Neutrophil (primary cell): ENCODE results near the gene CGNL1.

ENCODE experiments used
- H3K27ac ChIP-seq: fragments of 200-600 bp; sonication (generic); 2 replicates; pipeline ENCODE4 v1.5.1; 2016; ENCODE audit warnings: mild to moderate bottlenecking, moderate library complexity
- H3K27me3 ChIP-seq: fragments of 200-600 bp; sonication (generic); 2 replicates; pipeline ENCODE4 v1.6.0; 2016; ENCODE audit warnings: mild to moderate bottlenecking
- H3K36me3 ChIP-seq: fragments of 200-600 bp; sonication (generic); 2 replicates; pipeline ENCODE4 v1.5.1; 2017
- H3K4me1 ChIP-seq, 2 experiments: fragments of 200-600 bp in 1 of 2; sonication (generic) in 1 of 2; 1 replicate in 1 of 2; 2 replicates in 1 of 2; pipeline versions ENCODE4 v1.5.1 to v1.6.1; 2013 to 2016; ENCODE audit warnings: low read depth in 1 of 2, low read length in 1 of 2, mild to moderate bottlenecking in 1 of 2, moderate library complexity in 1 of 2; ENCODE audit not compliant: control insufficient read depth in 1 of 2, insufficient read depth in 1 of 2
- H3K4me3 ChIP-seq, 2 experiments: fragments of 200-600 bp in 1 of 2; sonication (generic) in 1 of 2; 1 replicate in 1 of 2; 2 replicates in 1 of 2; pipeline ENCODE4 v1.5.1; 2013 to 2016; ENCODE audit warnings: low read depth in 1 of 2, low read length in 1 of 2, mild to moderate bottlenecking in 1 of 2, moderate library complexity in 1 of 2
- H3K9me3 ChIP-seq: fragments of 200-600 bp; sonication (generic); 2 replicates; pipeline ENCODE4 v1.5.1; 2016
- CTCF ChIP-seq: fragments of 200-600 bp; sonication (generic); IDR thresholded peaks from 2 replicates; pipeline ENCODE4 v1.5.1; 2016; ENCODE audit warnings: antibody characterized with exemption

CGNL1 gene

GRCh38 chr15:57422113-57422754, 45.9 kb downstream of the CGNL1 start:
- Histone ChIP-seq H3K27me3 (no peaks in the 10 kb centered on the region), H3K9me3 (no peaks in the 10 kb centered on the region), H3K4me3 (no peak overlapping the region), H3K27ac (no peak overlapping the region), H3K36me3 (no peaks in the 10 kb centered on the region), H3K4me1 (peaks cover 0 to 9% of the 10 kb centered on the region in 2 experiments)
- TF ChIP-seq CTCF, result no peak

DNA sequence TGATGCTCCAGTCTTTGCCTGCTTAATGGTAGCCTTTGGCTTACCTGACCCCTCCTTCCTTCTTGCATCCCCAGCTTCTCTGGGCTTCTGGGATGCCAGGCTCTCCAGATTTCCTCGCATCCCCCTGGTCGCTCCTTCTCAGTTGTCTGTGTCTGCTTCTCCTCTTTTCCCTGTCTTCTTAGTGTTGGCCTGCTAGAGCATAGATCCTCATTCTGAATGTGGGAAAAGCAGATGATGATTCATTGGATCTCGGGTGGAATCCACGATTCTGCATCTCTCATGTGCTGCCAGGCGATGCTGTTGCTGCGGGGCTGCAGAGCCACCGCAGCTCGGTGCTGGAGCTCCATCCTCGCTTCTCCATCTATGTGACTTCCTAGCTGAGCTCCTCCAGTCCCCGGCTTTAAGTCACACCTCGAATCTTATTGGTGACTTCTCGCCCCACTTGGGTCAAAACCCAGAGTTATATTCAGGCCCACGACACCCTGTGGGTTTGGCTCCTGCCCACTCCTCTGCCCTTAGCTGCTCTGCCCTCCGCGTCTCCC, 47.4 kb downstream of the CGNL1 start:
- no peaks in the 10 kb centered on the region for H3K36me3 ChIP-seq
- no peak for TF ChIP-seq CTCF
- H3K27ac ChIP-seq, result no peak overlapping the region
- H3K4me1 ChIP-seq, result peaks cover 0 to 9% of the 10 kb centered on the region in 2 experiments
- H3K9me3 ChIP-seq, result no peaks in the 10 kb centered on the region
- no peak overlapping the region for H3K4me3 ChIP-seq
- no peaks in the 10 kb centered on the region for H3K27me3 ChIP-seq

GRCh38 chr15:57424628-57425405, 48.5 kb downstream of the CGNL1 start:
- Histone ChIP-seq H3K36me3 (no peaks in the 10 kb centered on the region), H3K4me1 (peaks cover 0 to 9% of the 10 kb centered on the region in 2 experiments), H3K27me3 (no peaks in the 10 kb centered on the region), H3K4me3 (no peak overlapping the region), H3K9me3 (no peaks in the 10 kb centered on the region), H3K27ac (no peak overlapping the region)
- TF ChIP-seq CTCF, result no peak

DNA sequence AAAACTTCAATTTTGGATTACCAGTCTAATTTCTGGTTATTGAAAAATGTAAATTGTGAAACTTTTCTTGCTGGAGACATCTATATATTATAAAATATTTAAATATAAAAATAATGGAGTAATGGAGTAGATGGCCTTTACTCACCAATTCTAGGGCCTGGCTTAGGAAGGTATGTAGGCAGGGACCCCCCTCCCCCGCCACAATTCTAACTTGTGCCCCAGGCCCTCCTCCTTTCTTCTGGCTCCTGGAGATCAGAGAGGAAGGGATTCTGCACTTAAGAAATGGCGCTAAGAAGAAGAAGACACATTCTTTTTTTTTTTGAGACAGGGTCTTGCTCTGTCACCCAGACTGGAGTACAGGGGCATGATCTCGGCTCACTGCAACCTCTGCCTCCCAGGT, 49.5 kb downstream of the CGNL1 start:
- no peak overlapping the region for H3K27ac ChIP-seq
- no peak overlapping the region for H3K4me3 ChIP-seq
- peaks cover 0 to 9% of the 10 kb centered on the region in 2 experiments for H3K4me1 ChIP-seq
- H3K27me3 ChIP-seq, result no peaks in the 10 kb centered on the region
- no peaks in the 10 kb centered on the region for H3K36me3 ChIP-seq
- no peaks in the 10 kb centered on the region for H3K9me3 ChIP-seq
- TF ChIP-seq CTCF, result no peak

DNA sequence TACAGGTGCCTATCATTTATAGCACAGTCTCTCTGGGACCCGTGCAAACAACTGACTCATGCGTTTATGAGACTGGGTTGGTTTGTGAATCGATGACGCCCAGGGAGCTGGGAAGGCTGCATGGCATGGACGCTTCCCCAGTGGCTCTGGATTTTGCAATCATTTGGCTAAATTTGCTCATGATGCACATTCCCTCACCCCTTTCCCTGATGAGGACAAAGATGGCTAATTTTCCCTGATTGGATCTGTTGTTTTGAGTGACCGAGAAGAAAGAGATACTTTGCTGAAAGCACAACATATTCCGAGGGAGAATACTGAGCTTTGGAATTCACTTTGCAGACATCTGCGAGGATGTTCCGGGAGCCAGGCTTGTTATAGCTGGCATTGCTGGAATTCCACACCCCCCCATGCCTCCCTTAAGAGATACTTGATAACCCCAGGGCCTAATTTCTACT, 51.1 kb downstream of the CGNL1 start:
- H3K36me3 ChIP-seq, result no peaks in the 10 kb centered on the region
- no peaks in the 10 kb centered on the region for H3K9me3 ChIP-seq
- no peaks in the 10 kb centered on the region for H3K27me3 ChIP-seq
- peaks cover 0 to 2% of the 10 kb centered on the region in 2 experiments for H3K4me1 ChIP-seq
- H3K27ac ChIP-seq, result no peak overlapping the region
- no peak overlapping the region for H3K4me3 ChIP-seq
- no peak for TF ChIP-seq CTCF
